RKO (cell line): Measurements from ENCODE around the gene GBP1.
"Not testable (repeated sequence)": the region's sequence is repeated elsewhere in the genome, so short reads cannot be mapped to it uniquely, and the experiment has no call there.

Source experiments
- DNase-seq: peaks from one replicate; pipeline ENCODE4 v3.0.0-alpha.2; 2016; ENCODE audit warnings: low spot score

GBP1 gene

DNA sequence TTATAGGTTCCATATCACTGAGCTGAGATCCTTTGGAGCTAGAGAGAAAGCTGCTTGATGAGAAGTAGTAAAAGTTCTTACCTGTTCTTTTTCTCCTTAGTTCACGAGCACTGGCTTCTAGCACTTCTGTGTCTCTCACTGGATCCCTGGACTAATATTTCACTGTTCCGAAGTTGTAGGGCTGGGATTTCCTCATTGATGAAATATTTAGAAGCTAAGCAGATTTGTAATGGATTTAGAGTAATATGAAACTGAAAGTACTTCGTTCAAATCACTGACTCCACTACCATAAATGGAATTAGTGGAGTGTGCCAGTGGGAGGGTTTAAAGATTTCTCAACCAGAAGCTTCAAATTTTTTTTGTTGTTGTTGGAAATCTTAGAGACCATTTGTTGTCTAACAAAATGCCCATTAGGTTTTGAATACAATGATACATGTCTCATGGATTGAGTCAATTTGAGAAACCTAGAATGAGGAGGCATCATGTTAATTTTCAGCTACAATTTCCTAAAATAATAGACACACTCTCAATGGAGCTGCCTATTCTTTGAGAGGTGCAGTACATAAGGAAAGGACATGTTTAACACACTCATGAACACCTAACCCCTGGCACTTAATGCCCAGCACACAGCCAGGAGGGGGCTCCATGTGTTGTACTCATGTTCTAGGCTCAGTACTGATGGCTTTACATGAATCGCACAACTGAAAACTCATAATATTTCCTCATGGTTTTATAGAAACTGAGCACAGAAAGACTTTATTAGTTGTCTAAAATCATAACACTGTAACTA, at the start of gene GBP1:
Gene GBP1 (minus strand): TSS at position 130 of the 790 bp plus-strand sequence. CDS start 1,974 bp downstream, outside the sequence.
- peak; percentile 7 for DNase-seq

DNA sequence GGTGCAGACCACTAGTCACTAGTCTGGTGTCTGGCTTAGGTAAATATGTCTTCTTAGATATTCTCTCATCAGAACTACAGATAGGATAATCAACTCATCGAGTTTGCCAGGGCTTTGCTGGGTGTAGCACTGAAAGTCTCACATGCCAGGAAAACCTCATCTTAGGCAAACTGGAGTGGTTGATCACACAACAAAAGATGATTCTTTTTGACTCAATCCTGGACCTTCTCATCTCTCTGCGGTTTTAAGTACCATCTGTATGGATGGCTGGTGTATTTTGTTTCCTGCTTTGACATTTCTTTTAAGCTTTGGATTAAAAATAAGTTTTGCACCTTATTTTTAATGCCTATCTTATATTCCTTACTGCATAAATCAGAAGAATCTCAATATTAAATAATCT, 49.7 kb upstream of the GBP1 start:
- DNase-seq: no peak

DNA sequence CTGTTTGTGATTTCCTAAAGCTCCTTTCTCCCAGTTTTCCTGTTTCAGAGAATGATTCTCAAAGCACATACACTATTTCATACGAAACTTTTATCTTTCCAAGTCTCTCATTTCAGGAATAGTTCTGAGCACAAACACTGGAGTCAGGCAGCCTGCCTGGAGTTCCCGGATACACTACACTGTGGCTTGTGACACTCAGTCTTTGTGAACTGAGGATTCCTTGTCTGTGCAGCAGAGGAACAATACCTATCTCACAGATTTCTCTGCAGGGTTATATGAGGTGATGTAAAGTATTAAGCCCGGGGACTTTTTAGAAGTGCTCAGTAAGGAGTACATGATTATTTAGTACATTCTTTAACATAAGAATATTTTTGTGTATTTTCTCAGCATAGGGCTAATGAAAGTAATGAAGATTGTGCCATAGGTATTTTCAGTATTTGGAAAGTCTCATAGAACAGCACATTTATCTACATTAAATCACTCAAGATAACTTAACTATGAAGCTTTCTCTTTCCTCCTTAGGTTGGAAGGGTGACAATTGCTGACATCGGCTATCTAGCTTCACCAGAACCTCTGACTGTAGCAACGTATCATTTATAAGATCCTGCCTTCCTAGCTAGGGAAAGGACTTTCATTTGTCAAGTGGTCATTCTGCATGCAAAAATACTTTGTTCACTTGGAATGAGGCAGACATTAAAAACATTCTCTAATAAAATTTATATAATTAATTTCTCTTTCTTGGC, 48.0 kb upstream of the GBP1 start:
- DNase-seq: no peak

DNA sequence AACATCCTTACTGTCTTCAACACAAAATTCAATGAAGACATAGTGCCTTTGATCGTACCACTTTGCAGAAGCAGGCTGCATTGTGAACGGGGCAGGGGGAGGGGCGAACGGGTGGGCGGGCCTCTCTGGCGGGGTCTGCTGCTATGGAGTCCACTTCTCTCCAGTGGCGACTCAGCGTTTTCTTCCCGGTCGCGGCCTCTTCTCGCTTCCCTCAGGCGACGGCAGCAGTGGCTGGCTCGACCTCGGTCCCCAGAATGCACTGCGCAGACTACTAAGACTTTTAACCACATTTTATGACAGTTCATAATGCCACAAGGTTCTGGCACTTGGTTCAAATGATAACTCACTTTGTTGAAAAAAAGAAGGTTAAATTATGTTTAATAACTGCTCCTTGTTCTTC, 39.7 kb upstream of the GBP1 start:
- DNase-seq: no peak

DNA sequence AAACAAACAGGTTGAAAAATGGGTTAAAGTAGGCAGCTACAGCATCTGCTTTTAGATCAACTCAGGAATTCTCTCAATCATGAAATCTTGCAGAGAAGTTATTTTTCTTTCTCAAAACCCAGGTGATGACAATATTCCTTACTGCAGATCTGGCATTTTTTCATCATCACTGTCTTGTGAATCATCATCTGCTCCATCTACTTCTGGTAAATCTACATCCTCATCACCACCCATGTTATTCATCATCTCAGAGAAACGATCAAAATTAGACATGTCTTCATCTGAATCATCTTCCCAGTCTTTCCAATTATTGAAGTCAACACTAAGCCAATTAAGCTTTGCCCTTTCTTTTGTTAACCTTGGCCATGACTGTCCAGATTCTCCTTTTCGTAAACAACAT, 39.1 kb upstream of the GBP1 start:
- DNase-seq: no peak

DNA sequence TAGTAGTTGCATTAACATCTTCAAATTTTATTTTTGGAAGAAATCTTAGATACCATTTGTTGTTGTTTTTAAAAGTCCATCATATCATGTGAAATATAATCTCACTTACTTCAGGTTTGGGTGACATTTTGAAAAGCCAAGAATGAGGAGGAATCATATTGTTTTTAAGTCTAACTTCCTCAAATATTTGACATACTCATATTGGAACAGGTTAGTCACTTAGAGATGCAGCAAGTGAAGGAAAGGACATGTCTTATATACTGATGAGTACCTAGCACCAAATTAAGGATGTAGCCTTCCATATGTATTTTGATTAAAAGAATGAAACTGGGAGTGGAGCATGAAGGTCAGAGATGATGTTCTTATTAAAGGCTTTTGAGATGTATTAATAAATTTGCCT, 37.0 kb upstream of the GBP1 start:
- no peak for DNase-seq

GRCh38 chr1:89100412-89100811, 35.4 kb upstream of the GBP1 start:
- no peak for DNase-seq

DNA sequence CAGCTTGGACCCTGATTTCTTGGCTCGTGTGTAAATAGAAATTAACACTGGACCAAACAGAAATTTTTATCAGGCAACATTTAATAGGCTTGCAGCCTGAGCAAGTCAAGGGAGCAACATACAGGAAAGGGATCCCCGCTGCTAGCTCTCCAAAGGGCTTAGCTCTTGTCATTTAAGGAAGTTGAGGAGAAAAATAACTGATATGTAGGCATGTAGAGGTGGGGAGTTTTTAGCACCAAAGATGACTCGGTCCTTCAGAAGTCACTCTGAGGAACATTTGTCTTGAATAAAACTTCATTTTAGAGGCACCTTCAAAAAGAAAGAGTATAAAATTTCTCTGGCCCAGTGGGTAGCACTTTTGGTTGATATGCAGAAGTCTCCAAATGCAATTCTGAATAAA, 33.8 kb upstream of the GBP1 start:
- no peak for DNase-seq

- DNase-seq: no peak
Observed at GRCh38 chr1:89095737-89096136, 30.7 kb upstream of the GBP1 start.

DNA sequence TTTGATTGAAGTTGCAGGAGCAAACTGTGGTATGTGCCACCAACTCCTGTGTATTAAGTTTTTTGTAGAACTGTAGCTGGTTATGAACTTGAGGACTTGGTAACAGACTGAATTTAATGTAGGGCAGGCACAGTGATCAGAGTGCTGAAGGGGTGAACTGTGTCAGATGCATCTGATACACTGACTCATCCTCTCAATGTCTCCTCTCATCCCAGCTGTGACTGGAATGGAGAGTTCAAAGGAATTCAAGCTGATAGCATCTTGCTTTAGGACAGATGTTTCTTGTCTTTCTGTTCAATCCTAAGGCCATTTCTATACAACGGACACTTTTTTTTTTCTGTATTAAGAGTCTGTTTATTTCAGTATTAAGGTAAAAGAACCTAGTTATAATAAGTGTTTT, 25.0 kb upstream of the GBP1 start:
- DNase-seq: no peak

GRCh38 chr1:89088572-89088971, 23.6 kb upstream of the GBP1 start:
- no peak for DNase-seq

- DNase-seq: no peak
Observed at GRCh38 chr1:89087241-89087640, 22.2 kb upstream of the GBP1 start.

DNA sequence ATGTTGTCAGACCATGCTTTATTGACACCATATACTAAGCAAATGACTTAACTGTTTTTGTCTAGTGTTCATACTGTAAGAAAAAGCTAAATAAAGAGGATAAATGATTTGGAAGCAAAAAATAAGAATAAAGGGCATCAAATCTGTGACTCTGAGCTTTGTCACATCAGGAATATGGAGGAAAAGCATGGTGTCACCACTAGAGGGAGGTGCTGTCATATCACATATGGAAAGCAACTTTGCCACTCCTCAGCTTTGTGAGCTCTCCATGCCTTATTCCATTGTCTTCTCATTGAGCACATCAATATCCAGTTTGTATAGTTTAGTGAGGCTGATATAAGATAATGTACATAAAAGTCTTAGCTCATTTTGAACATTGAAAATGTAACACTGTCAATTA, 20.8 kb upstream of the GBP1 start:
- DNase-seq: peak; percentile 51

GRCh38 chr1:89081005-89081404, 16.0 kb upstream of the GBP1 start:
- no peak for DNase-seq

DNA sequence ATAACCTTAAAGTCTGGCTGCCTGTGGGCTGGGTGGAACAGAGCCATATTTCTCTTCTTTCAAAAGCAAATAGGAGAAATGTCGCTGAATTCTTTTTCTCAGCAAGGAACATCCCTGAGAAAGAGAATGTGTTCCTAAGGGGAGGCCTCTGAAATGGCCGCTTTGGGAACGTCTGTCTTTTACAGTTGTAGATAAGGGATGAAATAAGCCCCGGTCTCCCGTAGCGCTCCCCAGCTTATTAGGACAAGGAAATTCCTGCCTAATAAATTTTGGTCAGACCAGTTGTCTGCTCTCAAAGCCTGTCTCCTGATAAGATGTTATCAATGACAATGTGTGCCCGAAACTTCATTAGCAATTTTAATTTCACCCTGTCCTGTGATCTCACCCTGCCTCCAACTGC, 15.1 kb upstream of the GBP1 start:
- DNase-seq: not testable (repeated sequence)

DNA sequence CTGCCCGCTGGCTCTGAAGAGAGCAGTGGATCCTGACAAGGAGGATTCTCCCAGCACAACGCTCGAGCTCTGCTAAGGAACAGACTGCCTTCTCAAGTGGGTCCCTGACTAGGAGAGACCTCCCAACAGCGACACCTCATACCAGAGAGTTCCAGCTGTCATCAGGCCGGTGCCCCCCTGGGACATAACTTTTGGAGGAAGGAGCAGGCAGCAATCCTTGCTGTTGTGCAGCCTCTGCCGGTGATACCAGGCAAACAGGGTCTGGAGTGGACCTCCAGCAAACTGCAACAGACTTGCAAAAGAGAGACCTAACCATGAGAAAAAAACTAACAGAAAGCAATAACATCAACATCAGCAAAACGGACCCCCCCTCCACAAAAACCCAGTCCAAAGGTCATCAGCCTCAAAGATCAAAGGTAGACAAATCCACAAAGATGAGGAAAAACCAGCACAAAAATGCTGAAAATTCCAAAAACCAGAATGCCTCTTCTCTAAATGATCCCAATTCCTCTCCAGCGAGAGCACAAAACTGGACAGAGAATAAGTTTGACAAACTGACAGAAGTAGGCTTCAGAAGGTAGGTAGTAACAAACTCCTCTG, 7.6 kb upstream of the GBP1 start:
- DNase-seq: not testable (repeated sequence)

- no peak for DNase-seq
Observed at GRCh38 chr1:89070509-89070908, 5.5 kb upstream of the GBP1 start.

GRCh38 chr1:89069951-89070350, 4.9 kb upstream of the GBP1 start:
- DNase-seq: no peak

- DNase-seq: no peak
Observed at GRCh38 chr1:89068291-89068690, 3.3 kb upstream of the GBP1 start.

DNA sequence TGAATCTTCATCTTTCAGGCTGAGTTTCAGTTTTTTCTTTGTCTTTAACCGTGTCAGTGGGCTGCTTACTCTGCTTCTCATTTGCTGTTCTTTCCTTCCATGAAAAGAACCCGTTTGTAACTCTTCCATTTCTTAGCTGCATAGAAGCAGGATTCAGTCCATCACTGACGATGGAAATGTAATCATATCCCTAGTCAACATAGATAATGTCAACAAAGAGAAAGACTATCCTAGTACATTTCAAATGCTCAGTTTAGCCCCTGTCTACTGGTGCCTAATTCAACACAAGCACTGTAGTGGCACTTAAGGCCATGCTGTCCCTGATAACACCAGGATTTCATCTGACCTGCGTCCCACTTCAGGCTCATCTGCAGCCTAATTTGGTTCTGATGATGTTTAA, 376 bp downstream of the GBP1 start:
- no peak for DNase-seq

- no peak for DNase-seq
Observed at GRCh38 chr1:89063094-89063493, 1.9 kb downstream of the GBP1 start.

DNA sequence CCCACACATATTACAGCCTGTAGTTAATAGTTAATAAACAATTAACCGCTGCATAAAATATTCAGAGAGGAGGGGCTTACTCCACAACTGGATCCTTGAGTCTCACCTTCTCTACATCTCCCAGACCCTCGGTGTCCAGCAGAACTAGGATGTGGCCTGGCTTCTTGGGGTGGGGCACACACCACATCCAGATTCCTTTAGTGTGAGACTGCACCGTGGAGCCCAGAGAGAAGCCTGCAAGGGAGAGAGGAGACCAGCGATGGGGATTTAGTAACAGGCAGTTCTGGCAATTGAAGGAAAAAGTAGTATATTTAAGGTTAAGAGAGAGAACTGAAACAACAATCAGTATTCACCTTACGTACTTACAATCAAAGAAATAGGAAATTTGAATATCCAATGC, 4.9 kb downstream of the GBP1 start:
- DNase-seq: no peak

- no peak for DNase-seq
Observed at GRCh38 chr1:89051955-89052312, 13.1 kb downstream of the GBP1 start.
